ENCODE measurements around the gene PTAR1.
A peak's percentile ranks its signal among the peaks of the same experiment; 100 is the strongest.

PTAR1 gene

GRCh38 chr9:69753830-69754229, 6.0 kb downstream of the PTAR1 start:
- Histone ChIP-seq H3K36me3 (ENCODE audit: insufficient read depth, low read length) (peaks cover 4% of the 10 kb centered on the region; the same call in 1 of the 2 replicates), H3K4me3 (ENCODE audit: low read depth, low read length) (no peak overlapping the region), H3K27me3 (ENCODE audit: insufficient read depth, low read length) (no peaks in the 10 kb centered on the region), H3K79me2 (ENCODE audit: control insufficient read depth, insufficient read depth, low read length, unreplicated experiment) (peaks cover 85% of the 10 kb centered on the region), H2AFZ (ENCODE audit: low read length, unreplicated experiment) (no peak overlapping the region), H3K4me1 (ENCODE audit: control insufficient read depth, insufficient read depth, low read length, unreplicated experiment) (peaks cover 19% of the 10 kb centered on the region), H3K27ac (ENCODE audit: low read depth, low read length) (no peak overlapping the region)

- H2AFZ ChIP-seq (ENCODE audit: low read length, unreplicated experiment), result no peak overlapping the region
- peaks cover 4% of the 10 kb centered on the region; the same call in 1 of the 2 replicates for H3K36me3 ChIP-seq (ENCODE audit: insufficient read depth, low read length)
- no peak overlapping the region for H3K27ac ChIP-seq (ENCODE audit: low read depth, low read length)
- peaks cover 71% of the 10 kb centered on the region for H3K79me2 ChIP-seq (ENCODE audit: control insufficient read depth, insufficient read depth, low read length, unreplicated experiment)
- H3K4me1 ChIP-seq (ENCODE audit: control insufficient read depth, insufficient read depth, low read length, unreplicated experiment), result peaks cover 18% of the 10 kb centered on the region
- no peak overlapping the region for H3K4me3 ChIP-seq (ENCODE audit: low read depth, low read length)
- H3K27me3 ChIP-seq (ENCODE audit: insufficient read depth, low read length), result no peaks in the 10 kb centered on the region
Measured at GRCh38 chr9:69750085-69750484, 9.7 kb downstream of the PTAR1 start.

- H3K27ac ChIP-seq (ENCODE audit: low read depth, low read length), result no peak overlapping the region
Measured at GRCh38 chr9:69748304-69748703, 11.5 kb downstream of the PTAR1 start.

GRCh38 chr9:69746859-69747560, 12.8 kb downstream of the PTAR1 start:
- H3K4me1 ChIP-seq (ENCODE audit: control insufficient read depth, insufficient read depth, low read length, unreplicated experiment), result peaks cover 21% of the 10 kb centered on the region
- H3K36me3 ChIP-seq (ENCODE audit: insufficient read depth, low read length), result peaks cover 4% of the 10 kb centered on the region; the same call in 1 of the 2 replicates
- H3K27ac ChIP-seq (ENCODE audit: low read depth, low read length), result no peak overlapping the region

More at GRCh38 chr9:69748304-69748703, 11.5 kb downstream of the PTAR1 start:
- H3K36me3 ChIP-seq (ENCODE audit: insufficient read depth, low read length), result peaks cover 4% of the 10 kb centered on the region; the same call in 1 of the 2 replicates
- H3K79me2 ChIP-seq (ENCODE audit: control insufficient read depth, insufficient read depth, low read length, unreplicated experiment), result peaks cover 67% of the 10 kb centered on the region
- H3K27me3 ChIP-seq (ENCODE audit: insufficient read depth, low read length), result no peaks in the 10 kb centered on the region
- H3K4me3 ChIP-seq (ENCODE audit: low read depth, low read length), result no peak overlapping the region
- peaks cover 21% of the 10 kb centered on the region for H3K4me1 ChIP-seq (ENCODE audit: control insufficient read depth, insufficient read depth, low read length, unreplicated experiment)
- H2AFZ ChIP-seq (ENCODE audit: low read length, unreplicated experiment), result no peak overlapping the region

GRCh38 chr9:69745716-69746437, 13.9 kb downstream of the PTAR1 start:
- Histone ChIP-seq H3K36me3 (ENCODE audit: insufficient read depth, low read length) (peaks cover 9% of the 10 kb centered on the region; the same call in 1 of the 2 replicates), H3K4me3 (ENCODE audit: low read depth, low read length) (no peak overlapping the region), H3K79me2 (ENCODE audit: control insufficient read depth, insufficient read depth, low read length, unreplicated experiment) (peaks cover 54% of the 10 kb centered on the region), H3K27ac (ENCODE audit: low read depth, low read length) (no peak overlapping the region), H3K4me1 (ENCODE audit: control insufficient read depth, insufficient read depth, low read length, unreplicated experiment) (peaks cover 31% of the 10 kb centered on the region), H2AFZ (ENCODE audit: low read length, unreplicated experiment) (no peak overlapping the region), H3K27me3 (ENCODE audit: insufficient read depth, low read length) (no peaks in the 10 kb centered on the region)

More at GRCh38 chr9:69746859-69747560, 12.8 kb downstream of the PTAR1 start:
- H3K4me3 ChIP-seq (ENCODE audit: low read depth, low read length), result no peak overlapping the region
- H3K79me2 ChIP-seq (ENCODE audit: control insufficient read depth, insufficient read depth, low read length, unreplicated experiment), result peaks cover 59% of the 10 kb centered on the region
- H2AFZ ChIP-seq (ENCODE audit: low read length, unreplicated experiment), result no peak overlapping the region
- no peaks in the 10 kb centered on the region for H3K27me3 ChIP-seq (ENCODE audit: insufficient read depth, low read length)

GRCh38 chr9:69744688-69745380, 15.0 kb downstream of the PTAR1 start:
- H3K36me3 ChIP-seq (ENCODE audit: insufficient read depth, low read length), result peaks cover 9% of the 10 kb centered on the region
- peaks cover 44% of the 10 kb centered on the region for H3K79me2 ChIP-seq (ENCODE audit: control insufficient read depth, insufficient read depth, low read length, unreplicated experiment)
- no peak overlapping the region for H2AFZ ChIP-seq (ENCODE audit: low read length, unreplicated experiment)
- H3K4me3 ChIP-seq (ENCODE audit: low read depth, low read length), result no peak overlapping the region
- no peaks in the 10 kb centered on the region for H3K27me3 ChIP-seq (ENCODE audit: insufficient read depth, low read length)
- H3K27ac ChIP-seq (ENCODE audit: low read depth, low read length), result no peak overlapping the region
- H3K4me1 ChIP-seq (ENCODE audit: control insufficient read depth, insufficient read depth, low read length, unreplicated experiment), result peaks cover 26% of the 10 kb centered on the region

GRCh38 chr9:69743930-69744329, 15.9 kb downstream of the PTAR1 start:
- H3K79me2 ChIP-seq (ENCODE audit: control insufficient read depth, insufficient read depth, low read length, unreplicated experiment), result peaks cover 40% of the 10 kb centered on the region
- no peak overlapping the region for H3K4me3 ChIP-seq (ENCODE audit: low read depth, low read length)
- H2AFZ ChIP-seq (ENCODE audit: low read length, unreplicated experiment), result no peak overlapping the region
- H3K36me3 ChIP-seq (ENCODE audit: insufficient read depth, low read length), result peaks cover 9% of the 10 kb centered on the region
- no peak overlapping the region for H3K27ac ChIP-seq (ENCODE audit: low read depth, low read length)
- no peaks in the 10 kb centered on the region for H3K27me3 ChIP-seq (ENCODE audit: insufficient read depth, low read length)
- peaks cover 24% of the 10 kb centered on the region for H3K4me1 ChIP-seq (ENCODE audit: control insufficient read depth, insufficient read depth, low read length, unreplicated experiment)

- Histone ChIP-seq H3K4me3 (ENCODE audit: low read depth, low read length) (no peak overlapping the region), H3K4me1 (ENCODE audit: control insufficient read depth, insufficient read depth, low read length, unreplicated experiment) (peaks cover 13% of the 10 kb centered on the region), H3K36me3 (ENCODE audit: insufficient read depth, low read length) (peaks cover 9% of the 10 kb centered on the region), H2AFZ (ENCODE audit: low read length, unreplicated experiment) (no peak overlapping the region), H3K79me2 (ENCODE audit: control insufficient read depth, insufficient read depth, low read length, unreplicated experiment) (peaks cover 25% of the 10 kb centered on the region), H3K27ac (ENCODE audit: low read depth, low read length) (peak overlapping the region; percentile 7; the same call in 1 of the 2 replicates), H3K27me3 (ENCODE audit: insufficient read depth, low read length) (no peaks in the 10 kb centered on the region)
Measured at GRCh38 chr9:69740872-69741505, 18.8 kb downstream of the PTAR1 start.

GRCh38 chr9:69731348-69731747, 28.5 kb downstream of the PTAR1 start:
- H3K4me3 ChIP-seq (ENCODE audit: low read depth, low read length), result no peak overlapping the region
- no peak overlapping the region for H2AFZ ChIP-seq (ENCODE audit: low read length, unreplicated experiment)
- no peak overlapping the region for H3K27ac ChIP-seq (ENCODE audit: low read depth, low read length)
- H3K27me3 ChIP-seq (ENCODE audit: insufficient read depth, low read length), result no peaks in the 10 kb centered on the region
- peaks cover 39% of the 10 kb centered on the region for H3K36me3 ChIP-seq (ENCODE audit: insufficient read depth, low read length)
- no peaks in the 10 kb centered on the region for H3K79me2 ChIP-seq (ENCODE audit: control insufficient read depth, insufficient read depth, low read length, unreplicated experiment)
- no peaks in the 10 kb centered on the region for H3K4me1 ChIP-seq (ENCODE audit: control insufficient read depth, insufficient read depth, low read length, unreplicated experiment)

GRCh38 chr9:69719983-69720382, 39.8 kb downstream of the PTAR1 start:
- Histone ChIP-seq H2AFZ (ENCODE audit: low read length, unreplicated experiment) (no peak overlapping the region), H3K4me3 (ENCODE audit: low read depth, low read length) (no peak overlapping the region), H3K27me3 (ENCODE audit: insufficient read depth, low read length) (no peaks in the 10 kb centered on the region), H3K79me2 (ENCODE audit: control insufficient read depth, insufficient read depth, low read length, unreplicated experiment) (no peaks in the 10 kb centered on the region), H3K36me3 (ENCODE audit: insufficient read depth, low read length) (peaks cover 25% of the 10 kb centered on the region), H3K4me1 (ENCODE audit: control insufficient read depth, insufficient read depth, low read length, unreplicated experiment) (no peaks in the 10 kb centered on the region), H3K27ac (ENCODE audit: low read depth, low read length) (no peak overlapping the region)

Data from ACC112 (cell line).